Lung microvascular endothelial cell (primary cell): ENCODE measurements around the gene NOMO2. TPM values are rescaled to one million over a fixed set of nuclear protein-coding genes. Genes with fewer than 3 reads are reported as not detected.

Source experiments
- total RNA-seq: library from RNA; depleted of rRNA; stranded (reverse); fragments of >200 nt; gene quantifications from 2 replicates; pipeline ENCODE4 v1.2.1, GENCODE V29; 2014

Gene NOMO2
- total RNA-seq, 1 donor from 2014 or later: 145 TPM

Other genes with a start within 250 kb of the NOMO2 start
- gene NPIPA8, start 225.4 kb downstream of the NOMO2 start, total RNA-seq: not detected in 2 replicates
- gene RPS15A, start 228.2 kb upstream of the NOMO2 start, total RNA-seq: 1,544 and 2,163 TPM in 2 replicates
- 366 and 872 TPM in 2 replicates for gene ARL6IP1, start 239.5 kb upstream of the NOMO2 start, total RNA-seq